Measurements from ENCODE around the gene ZMYND19. TPM values are rescaled to one million over a fixed set of nuclear protein-coding genes. Genes with fewer than 3 reads are reported as not detected.
A peak's percentile ranks its signal among the peaks of the same experiment; 100 is the strongest.

ZMYND19 gene
- total RNA-seq, 2 donors from 2014 or later, result 47.8 to 51.0 TPM

GRCh38 chr9:137564134-137564533 lies 26.2 kb downstream of the ZMYND19 start:
- Mint-ChIP-seq H3K4me3 (no peak overlapping the region), H3K27ac (no peak overlapping the region), H3K27me3 (ENCODE audit: insufficient read depth) (no peaks in the 10 kb centered on the region), H3K4me1 (no peaks in the 10 kb centered on the region), H3K9me3 (peaks cover 10% of the 10 kb centered on the region), H3K36me3 (ENCODE audit: low read depth) (peaks cover 56% of the 10 kb centered on the region)
- no peak for DNase-seq
- Histone ChIP-seq H3K4me1 (ENCODE audit: control insufficient read depth, insufficient read depth, low read length) (no peaks in the 10 kb centered on the region), H3K9me3 (ENCODE audit: control insufficient read depth, low read length) (peaks cover 5% of the 10 kb centered on the region), H3K4me3 (ENCODE audit: low read length) (no peak overlapping the region), H3K27ac (ENCODE audit: low read depth, low read length) (no peak overlapping the region), H3K9ac (ENCODE audit: extremely low read depth, low read length, poor library complexity, severe bottlenecking) (no peak overlapping the region), H3K36me3 (ENCODE audit: control insufficient read depth, insufficient read depth, low read length) (peaks cover 40% of the 10 kb centered on the region), H3K27me3 (ENCODE audit: control insufficient read depth, insufficient read depth, low read length, poor library complexity, severe bottlenecking) (no peaks in the 10 kb centered on the region)
- no peak for TF ChIP-seq CTCF (conservative IDR thresholded peaks at IDR 0.05)
- WGBS, 2 experiments (ENCODE audit: insufficient coverage in 1 of 2, insufficient read length in 1 of 2), result 94 to 100% methylated on average over 7 to 10 of the region's 10 CpGs

GRCh38 chr9:137558127-137558526 lies 32.2 kb downstream of the ZMYND19 start:
- Mint-ChIP-seq H3K4me3 (no peak overlapping the region), H3K27ac (no peak overlapping the region), H3K27me3 (ENCODE audit: insufficient read depth) (no peaks in the 10 kb centered on the region), H3K9me3 (peaks cover 10% of the 10 kb centered on the region), H3K36me3 (ENCODE audit: low read depth) (peaks cover 66% of the 10 kb centered on the region), H3K4me1 (no peaks in the 10 kb centered on the region)
- H3K27me3 ChIP-seq (ENCODE audit: control insufficient read depth, insufficient read depth, low read length, poor library complexity, severe bottlenecking), result no peaks in the 10 kb centered on the region
- H3K4me1 ChIP-seq (ENCODE audit: control insufficient read depth, insufficient read depth, low read length), result no peaks in the 10 kb centered on the region
- no peak overlapping the region for H3K9ac ChIP-seq (ENCODE audit: extremely low read depth, low read length, poor library complexity, severe bottlenecking)
- TF ChIP-seq CTCF (conservative IDR thresholded peaks at IDR 0.05), result no peak
- peaks cover 5% of the 10 kb centered on the region for H3K9me3 ChIP-seq (ENCODE audit: control insufficient read depth, low read length)
- no peak for DNase-seq
- H3K4me3 ChIP-seq (ENCODE audit: low read length), result no peak overlapping the region
- H3K27ac ChIP-seq (ENCODE audit: low read depth, low read length), result no peak overlapping the region
- H3K36me3 ChIP-seq (ENCODE audit: control insufficient read depth, insufficient read depth, low read length), result peaks cover 63% of the 10 kb centered on the region
- 93 to 95% methylated on average over 2 to 4 of the region's 4 CpGs for WGBS, 2 experiments (ENCODE audit: insufficient coverage in 1 of 2, insufficient read length in 1 of 2)

GRCh38 chr9:137556069-137556838 lies 34.1 kb downstream of the ZMYND19 start:
- no peaks in the 10 kb centered on the region for H3K4me1 Mint-ChIP-seq
- no peaks in the 10 kb centered on the region for H3K27me3 Mint-ChIP-seq (ENCODE audit: insufficient read depth)
- peaks cover 10% of the 10 kb centered on the region for H3K9me3 Mint-ChIP-seq
- H3K36me3 Mint-ChIP-seq (ENCODE audit: low read depth), result peaks cover 54% of the 10 kb centered on the region
- H3K4me3 Mint-ChIP-seq, result no peak overlapping the region
- Histone ChIP-seq H3K4me3 (ENCODE audit: low read length) (no peak overlapping the region), H3K27ac (ENCODE audit: low read depth, low read length) (no peak overlapping the region), H3K27me3 (ENCODE audit: control insufficient read depth, insufficient read depth, low read length, poor library complexity, severe bottlenecking) (no peaks in the 10 kb centered on the region), H3K36me3 (ENCODE audit: control insufficient read depth, insufficient read depth, low read length) (peaks cover 53% of the 10 kb centered on the region), H3K4me1 (ENCODE audit: control insufficient read depth, insufficient read depth, low read length) (no peaks in the 10 kb centered on the region), H3K9me3 (ENCODE audit: control insufficient read depth, low read length) (peaks cover 5% of the 10 kb centered on the region), H3K9ac (ENCODE audit: extremely low read depth, low read length, poor library complexity, severe bottlenecking) (no peak overlapping the region)
- DNase-seq, result no peak
- no peak for TF ChIP-seq CTCF (conservative IDR thresholded peaks at IDR 0.05)
- WGBS, 2 experiments (ENCODE audit: insufficient coverage in 1 of 2, insufficient read length in 1 of 2), result 92 to 95% methylated on average over 21 to 24 of the region's 24 CpGs
- H3K27ac Mint-ChIP-seq, result peak overlapping the region; percentile 6

Measured in endodermal cell (in vitro differentiated cells).